Stimulated activated CD8-positive, alpha-beta memory T cell treated with anti-CD3 and anti-CD28 coated beads, Interleukin-4, amount 100 ng/mL, for 24 hours (primary cell): ENCODE measurements around the gene ITGB3BP.
"Not testable (repeated sequence)": the region's sequence is repeated elsewhere in the genome, so short reads cannot be mapped to it uniquely, and the experiment has no call there.

Experiments
- DNase-seq: peaks from one replicate; pipeline ENCODE4 v3.0.0-alpha.2; 2020; ENCODE audit warnings: low read depth

The ITGB3BP gene

DNA sequence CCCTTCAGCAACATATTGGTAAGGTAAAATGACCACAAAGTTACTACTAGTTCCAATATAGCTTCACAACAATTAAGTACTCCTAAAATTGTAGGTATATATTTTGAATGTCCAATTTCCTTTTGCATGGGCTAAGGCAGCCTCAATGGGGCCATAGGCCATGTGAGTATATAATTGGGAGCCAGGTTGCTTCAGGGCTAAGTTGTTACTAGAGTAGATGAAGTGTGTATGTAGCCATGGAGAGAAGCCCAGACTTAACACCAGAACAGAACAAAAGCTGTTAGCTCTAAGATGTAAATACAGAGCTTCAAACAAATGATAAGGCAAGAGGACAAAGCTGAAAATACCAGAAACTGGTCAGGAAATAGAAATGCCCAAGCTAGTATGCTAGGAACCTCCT lies 16.2 kb downstream of the ITGB3BP start:
- DNase-seq: no peak

DNA sequence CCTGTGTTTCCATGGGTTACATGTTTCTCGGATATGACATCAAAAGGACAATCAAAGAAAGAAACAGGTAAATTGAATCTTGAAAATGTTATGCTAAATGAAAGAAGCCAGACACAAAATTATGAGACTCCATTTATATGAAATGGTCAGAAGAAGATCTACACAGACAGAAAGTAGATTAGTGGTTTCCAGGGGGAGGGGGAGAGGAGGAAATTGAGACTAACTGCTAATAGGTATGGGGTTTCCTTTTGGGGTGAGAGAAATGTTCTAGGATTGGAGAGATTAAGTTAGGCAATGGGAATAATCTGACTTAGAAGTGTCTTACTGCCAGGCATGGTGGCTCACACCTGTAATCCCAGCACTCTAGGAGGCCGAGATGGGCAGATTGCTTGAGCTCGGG lies 21.8 kb downstream of the ITGB3BP start:
- no peak for DNase-seq

DNA sequence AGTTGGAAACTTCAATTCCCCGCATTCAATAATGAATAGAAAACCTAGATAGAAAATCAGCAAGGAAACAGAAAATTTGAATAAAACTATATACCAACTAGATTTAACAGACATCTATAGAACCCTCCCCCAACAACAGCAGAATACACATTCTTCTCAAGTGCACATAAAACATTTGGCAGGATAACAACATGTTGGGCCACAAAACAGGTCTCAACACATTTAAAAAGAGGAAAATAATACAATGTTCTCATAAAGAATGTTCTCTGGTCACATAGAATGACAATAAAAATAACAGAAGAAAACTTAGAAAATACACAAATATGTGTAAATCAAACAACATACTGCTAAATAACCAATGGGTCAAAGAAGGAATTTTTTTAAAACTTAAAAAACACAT lies 24.9 kb downstream of the ITGB3BP start:
- no peak for DNase-seq

DNA sequence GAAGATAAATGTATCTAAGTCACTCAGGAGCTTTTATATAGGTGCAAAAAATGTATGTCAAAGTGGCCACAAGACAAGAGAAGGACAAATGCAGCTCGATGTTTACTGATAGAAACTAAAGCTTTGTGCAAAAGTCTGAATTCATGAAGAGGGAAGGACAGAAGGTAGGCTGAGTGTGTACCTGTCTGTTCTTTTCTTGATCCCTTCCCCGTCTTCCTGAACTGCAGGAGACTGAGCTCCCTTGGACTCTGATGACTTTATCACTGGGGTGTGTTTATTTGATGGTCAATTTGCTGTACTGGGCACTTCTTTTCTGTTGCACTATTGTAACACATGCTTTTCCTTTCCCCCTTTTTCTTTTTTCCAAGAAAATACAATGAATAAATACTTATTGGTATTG lies 25.4 kb downstream of the ITGB3BP start:
- DNase-seq: no peak

DNA sequence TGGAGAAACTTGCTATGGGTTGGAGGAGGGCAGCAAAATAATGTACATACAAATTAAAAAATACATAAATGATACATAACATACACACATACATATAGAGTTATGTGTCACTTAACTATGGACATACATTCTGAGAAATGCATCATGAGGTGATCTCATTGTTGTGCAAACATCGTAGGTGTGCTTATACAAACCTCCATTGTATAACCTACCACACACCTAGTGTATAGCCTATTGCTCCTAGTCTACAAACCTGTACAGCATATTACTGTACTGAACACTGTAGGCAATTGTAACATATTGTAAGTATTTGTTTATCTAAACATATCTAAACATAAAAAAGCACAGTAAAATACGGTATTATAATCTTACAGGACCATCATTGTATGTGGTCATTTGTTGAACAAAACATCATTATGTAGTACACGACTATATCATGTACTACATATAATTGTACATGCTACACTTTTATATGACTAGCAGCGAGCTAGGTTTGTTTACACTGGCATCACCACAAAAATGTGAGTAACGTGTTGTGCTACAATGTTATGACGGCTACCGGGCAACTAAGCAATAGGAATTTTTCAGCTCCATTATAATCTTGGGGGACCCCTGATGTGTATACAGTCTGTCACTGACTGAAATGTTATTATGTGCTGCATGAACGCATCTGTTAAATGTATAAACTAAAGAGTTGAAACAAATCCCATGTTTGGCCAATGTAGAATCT lies 35.5 kb downstream of the ITGB3BP start:
- no peak for DNase-seq

DNA sequence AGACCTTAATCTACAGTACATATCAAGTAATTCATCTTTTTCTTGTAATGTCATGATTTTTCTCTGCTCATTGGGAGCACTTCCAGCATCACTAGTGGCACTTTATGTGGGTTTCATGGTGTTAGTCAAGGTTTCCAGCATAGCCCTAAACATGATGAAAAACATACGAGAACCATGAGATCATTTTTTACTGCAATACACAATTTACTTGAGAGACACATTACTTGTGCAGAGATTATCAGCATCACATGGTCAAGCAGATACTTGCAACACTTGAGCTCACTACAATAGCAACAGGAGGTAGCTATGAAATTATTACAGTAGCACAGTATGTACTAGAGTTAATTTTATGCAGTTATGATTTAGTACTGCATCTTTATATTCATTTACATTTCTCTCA lies 36.4 kb downstream of the ITGB3BP start:
- no peak for DNase-seq

DNA sequence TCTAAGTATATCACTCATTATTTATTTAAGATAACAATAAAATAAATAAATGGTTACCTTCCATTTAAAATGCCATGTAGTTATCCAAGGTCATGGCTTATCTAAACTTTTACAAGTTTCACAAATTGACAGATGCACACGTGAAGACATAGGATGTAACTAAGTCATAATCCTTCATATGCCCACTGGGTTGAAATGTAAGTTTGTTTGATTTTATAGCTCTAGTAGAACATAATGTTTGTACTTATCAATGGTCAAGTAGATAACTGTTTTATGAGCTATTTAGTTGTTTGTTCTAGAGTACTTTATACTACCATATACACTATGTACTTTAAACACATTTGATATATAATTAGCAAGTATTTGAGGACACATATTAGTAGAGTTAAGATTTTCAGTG lies 43.0 kb downstream of the ITGB3BP start:
- DNase-seq: no peak

DNA sequence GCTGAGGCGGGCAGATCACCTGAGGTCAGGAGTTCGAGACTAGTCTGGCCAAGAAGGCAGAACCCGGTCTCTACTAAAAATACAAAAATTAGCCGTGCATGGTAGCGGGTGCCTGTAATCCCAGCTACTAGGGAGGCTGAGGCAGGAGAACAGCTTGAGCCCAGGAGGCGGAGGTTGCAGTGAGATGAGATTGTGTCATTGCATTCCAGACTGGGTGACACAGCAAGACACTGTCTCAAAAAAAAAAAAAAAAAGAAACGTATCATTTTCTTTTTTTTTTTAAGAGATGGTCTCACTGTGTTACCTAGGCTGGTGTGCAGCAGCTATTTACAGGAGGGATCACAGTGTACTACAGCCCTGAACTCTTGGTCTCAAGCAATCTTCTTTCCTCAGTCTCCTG lies 47.3 kb downstream of the ITGB3BP start:
- DNase-seq: no peak

DNA sequence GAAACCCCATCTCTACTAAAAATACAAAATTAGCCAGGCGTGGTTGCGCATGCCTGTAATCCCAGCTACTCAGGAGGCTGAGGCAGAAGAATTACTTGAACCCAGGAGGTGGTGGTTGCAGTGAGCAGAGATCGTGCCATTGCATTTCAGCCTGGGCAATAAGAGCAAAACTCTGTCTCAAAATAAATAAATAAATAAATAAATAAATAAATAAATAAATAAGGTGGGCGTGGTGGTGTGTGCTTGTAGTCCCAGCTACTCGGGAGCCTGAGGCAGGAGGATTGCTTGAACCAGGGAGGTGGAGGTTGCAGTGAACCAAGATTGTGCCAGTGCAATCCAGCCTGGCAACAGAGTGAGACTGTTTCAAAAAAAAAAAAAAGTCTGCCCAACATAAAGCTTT lies 54.3 kb downstream of the ITGB3BP start:
- not testable (repeated sequence) for DNase-seq

DNA sequence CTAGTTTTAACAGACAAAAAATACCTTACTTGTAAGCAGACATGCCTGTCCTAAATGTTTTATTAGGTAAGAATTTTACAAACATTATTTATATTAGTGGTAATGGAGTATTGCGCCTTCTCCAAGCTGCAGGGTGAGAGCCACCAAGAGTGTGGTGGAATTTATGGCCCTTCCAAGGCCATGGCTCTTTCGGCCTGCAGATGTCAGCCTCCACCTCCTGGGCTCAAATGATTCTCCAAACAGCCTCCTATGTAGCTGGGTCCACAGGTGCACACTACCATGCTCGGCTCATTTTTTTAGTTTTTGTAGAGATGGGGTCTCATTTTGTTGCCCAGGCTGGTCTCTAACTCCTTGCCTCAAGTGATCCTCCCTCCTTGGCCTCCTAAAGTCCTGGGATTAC lies 56.3 kb downstream of the ITGB3BP start:
- no peak for DNase-seq

DNA sequence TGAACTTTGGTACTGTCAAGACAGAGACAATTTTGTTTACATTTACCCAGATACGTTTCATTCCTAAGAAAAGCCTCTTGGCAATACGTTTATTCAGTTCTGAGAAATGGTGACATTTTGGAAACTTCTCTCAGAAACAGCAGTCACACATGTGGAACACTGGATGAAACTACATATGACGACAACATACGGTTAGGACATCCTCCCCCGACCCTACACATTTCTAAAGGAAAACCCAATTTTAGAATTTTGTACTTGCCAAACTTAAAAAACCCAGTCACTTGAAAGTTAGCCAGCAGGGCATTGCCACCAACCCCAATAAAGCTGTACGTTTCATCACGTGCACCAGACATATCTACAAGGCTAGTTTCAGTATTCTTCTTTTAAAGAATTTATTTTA lies 56.8 kb downstream of the ITGB3BP start:
- no peak for DNase-seq

DNA sequence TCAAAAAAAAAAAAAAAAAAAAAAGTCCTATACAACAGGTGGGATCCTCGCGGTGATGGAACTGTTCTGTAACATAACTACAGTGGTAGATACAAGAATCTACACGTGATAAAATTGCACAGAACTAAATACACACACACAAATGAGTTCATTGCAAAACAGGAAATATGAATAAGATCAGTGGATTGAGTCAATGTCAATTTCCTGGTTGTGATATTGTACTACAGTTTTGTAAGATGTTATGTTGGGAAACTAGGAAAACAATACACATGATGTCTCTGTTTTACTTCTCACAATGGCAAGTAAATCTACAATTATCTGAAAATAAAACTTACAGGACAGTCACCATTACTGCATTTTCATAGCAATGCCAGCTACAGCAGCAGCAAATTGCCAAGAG lies 59.8 kb downstream of the ITGB3BP start:
- no peak for DNase-seq

DNA sequence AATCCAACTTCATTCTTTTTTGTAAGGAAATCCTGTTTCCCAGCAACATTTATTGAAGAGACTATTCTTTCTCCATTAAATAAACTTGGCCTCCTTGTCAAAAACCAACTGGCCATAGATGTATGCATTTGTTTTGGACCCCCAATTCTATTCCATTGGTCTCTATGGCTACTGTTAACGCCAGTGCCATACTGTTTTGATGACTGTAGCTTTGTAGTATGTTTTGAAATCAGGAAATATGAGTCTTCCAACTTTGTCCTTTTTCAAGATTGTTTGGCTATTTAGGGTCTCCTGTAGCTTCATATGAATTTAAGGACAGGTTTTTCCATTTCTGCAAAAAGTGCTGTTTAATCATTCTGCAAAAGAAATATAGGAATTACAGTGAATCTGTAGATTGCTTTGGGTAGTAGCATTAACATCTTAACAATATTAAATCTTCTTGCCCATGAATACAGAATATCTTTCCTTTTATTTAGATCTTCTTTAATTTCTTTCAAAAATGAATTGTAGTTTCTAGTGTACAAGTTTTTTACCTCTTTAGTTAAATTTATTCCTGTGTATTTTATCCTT lies 61.3 kb downstream of the ITGB3BP start:
- no peak for DNase-seq

DNA sequence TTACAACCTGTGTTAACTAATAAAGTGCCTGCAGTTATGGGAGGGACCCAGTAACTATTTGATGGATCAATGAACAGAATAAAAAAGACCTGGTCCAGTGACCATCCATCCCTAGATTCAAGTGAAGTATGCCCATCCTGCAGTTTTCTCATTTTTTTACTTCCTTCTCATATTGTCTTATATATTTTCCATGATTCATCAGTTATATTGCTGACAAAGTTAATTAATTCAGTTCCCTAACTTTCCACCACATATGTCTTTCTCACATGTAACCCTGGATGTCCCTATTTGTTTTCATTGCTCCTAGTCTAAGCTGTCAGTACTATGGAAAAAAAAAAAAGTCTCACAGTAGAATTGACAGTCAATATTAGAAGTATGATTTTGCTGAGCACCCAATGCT lies 64.3 kb downstream of the ITGB3BP start:
- no peak for DNase-seq

DNA sequence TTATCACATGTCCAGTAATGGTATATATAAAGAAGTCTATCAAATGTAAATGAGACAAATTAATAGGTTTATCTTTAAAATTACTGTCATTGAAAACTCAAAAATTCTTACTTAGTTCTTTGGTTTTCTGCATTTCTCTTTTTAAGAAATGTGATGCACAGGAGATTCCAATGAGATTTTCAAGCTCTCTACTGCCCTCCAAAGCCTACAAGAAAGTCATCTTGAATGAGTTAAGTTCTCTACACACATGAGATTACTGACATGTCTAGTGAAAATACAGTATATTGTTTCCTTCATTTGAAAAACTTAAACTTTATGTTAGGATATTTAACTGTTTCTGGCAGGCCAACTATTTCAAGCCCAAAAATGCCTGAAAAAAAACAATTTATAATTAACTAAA lies 68.8 kb downstream of the ITGB3BP start:
- DNase-seq: no peak

DNA sequence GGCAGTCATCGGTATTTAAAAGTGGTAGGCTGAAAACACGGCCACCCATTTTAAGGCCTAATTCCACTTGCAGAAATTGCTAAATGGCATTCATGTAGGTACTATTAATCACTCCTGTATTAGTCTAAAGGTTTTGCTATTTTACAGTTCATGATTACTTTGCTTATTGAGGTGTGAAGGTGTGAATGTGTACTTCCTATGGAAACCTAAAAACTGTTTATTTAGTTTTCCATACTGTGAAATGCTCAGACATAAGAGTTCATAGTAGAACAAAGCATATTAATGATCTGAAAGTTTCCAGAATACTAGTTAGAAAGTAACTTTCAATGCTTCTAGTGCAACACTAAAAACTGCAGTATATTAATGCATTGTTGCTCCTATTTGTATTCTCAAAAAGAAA lies 69.8 kb downstream of the ITGB3BP start:
- DNase-seq: no peak

DNA sequence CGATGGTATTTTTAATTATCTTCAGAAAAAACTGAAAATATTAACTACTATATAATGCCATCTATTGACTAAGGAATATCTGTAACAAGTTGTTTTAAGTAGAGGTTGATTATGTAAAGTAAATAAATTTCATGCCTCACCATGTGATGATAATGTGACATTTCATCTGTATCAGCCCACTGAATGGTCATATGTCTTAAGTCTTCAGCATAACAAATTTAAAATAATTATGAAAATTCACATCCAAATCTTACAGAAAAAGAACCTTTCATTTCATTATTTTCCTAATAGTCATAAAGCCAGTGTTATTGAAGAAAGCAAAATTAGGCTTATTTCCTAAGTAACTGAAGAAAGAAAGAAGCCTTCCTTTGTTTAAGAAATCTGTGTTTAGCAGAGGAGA lies 72.6 kb downstream of the ITGB3BP start:
- DNase-seq: no peak

DNA sequence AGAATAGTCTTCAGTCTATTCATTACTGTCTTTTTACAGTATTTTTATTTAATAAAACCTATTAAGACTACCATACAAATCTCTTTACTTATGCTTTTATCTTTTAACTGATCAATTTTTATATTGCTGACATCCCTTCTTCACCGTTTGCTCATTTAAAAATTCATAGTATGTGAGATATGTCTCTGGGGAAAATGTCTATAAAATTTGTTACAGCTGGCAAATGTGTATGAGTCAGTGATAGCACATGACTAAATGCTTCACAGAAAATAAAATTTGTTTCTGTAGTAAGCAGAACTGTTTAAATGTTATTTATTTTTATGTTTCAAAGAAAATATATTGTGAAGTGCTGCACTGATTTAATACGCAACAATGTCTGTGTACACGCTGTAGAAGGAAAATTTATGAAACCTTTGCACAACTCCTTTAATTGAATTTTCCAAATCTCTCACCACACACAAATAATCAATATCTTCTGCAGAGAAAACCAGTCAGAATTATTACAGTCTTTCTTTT lies 74.2 kb downstream of the ITGB3BP start:
- DNase-seq: no peak

DNA sequence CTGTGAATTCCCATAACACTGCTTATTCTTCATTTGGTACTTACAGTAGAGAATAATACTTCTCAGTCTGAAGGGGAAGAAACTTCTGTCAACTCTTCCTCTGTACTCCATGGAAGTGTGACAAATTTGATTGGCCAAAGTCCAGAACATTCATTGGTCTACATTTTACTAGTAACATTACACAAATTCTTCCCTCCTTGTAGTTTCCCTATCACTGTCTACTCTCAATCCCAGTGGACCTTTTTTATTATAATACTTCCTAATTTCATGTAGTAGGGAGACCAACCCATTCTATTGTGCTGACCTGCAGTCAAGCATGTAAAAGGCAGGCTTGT lies 80.9 kb downstream of the ITGB3BP start:
- no peak for DNase-seq

DNA sequence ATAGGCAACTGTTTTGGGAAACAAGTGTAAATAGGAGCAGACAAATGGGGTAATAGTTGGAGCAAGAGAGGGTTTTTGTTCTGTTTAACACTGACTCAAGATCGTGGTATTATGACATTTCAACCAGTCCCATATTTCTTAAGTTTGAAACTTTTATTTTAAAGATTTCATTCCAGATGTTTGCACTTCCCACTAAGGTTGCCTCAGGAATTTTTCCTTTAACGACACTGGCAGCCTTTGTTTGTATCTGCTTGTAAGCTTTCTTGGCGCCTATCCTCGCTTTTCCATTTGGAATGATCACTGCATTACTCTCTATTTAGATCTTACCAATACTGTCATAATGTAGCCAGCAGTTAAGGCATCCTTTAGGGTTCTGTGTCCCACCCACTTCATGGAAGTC lies 87.9 kb downstream of the ITGB3BP start:
- no peak for DNase-seq

DNA sequence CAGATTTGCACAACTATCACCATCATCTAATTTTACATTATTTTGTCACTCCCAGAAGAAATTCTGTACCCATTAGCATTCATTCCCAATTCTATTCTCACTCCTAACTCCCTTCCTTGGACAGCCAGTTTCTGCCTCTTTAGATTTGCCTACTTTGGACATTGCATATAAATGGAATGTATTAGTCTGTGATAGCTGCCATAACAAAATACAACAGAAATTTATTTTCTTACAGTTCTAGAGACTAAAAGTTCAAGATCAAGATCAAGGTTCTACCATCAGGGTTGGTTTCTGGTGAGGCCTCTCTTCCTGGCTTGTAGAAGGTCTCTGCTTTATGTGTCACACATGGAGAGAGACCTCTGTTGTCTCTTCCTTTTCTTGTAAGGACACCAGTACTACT lies 93.7 kb downstream of the ITGB3BP start:
- DNase-seq: no peak

DNA sequence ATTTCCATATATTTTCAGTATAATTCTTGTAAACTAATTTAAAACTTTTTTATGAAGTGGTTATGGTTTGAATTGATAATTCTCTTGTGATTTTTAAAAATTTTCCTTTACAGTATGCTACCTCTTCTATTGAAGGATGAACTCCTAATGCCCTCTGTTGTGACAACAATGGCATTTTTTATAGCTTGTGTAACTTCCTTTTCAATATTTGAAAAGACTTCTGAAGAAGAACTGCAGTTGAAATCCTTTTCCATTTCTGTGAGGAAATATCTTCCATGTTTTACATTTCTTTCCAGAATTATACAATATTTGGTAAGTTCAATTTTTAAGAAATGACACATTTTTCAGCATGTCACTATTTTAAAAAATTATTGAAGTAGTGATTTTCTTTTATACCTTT lies 94.2 kb downstream of the ITGB3BP start:
- no peak for DNase-seq

DNA sequence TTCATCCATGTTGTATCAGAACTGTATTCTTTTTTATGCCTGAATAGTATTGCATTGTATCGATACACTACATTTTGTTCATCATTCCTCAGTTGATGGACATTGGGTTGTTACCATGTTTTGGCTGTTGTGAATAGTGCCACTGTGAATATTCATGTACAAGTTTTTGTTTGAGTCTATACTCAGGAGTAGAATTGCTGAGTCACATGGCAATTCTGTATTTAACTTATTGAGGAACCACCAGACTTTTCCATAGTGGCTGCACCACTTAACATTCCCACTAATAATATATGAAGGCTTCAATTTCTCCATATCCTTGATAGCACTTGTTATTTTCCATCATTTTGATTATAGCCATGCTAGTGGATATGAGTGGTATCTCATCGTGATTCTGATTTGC lies 99.4 kb downstream of the ITGB3BP start:
- DNase-seq: no peak

DNA sequence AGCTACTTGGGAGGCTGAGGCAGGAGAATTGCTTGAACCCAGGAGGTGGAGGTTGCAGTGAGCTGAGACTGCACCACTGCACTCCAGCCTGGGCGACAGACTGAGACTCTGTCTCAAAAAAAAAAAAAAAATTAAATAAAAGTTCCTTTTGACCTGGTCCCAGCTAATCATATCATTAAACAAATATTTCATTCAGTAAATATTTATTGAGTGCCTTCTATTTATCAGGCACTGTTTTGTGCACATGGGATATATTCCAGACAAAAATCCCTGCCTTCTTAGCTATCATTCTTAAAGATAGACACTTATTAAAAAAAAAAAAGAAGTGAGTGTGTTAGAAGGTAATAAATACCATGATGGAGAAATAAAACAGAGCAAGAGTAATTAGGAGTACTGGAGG lies 102.3 kb downstream of the ITGB3BP start:
- DNase-seq: not testable (repeated sequence)
